Stimulated activated CD4-positive, alpha-beta T cell treated with anti-CD3 and anti-CD28 coated beads, TNF-alpha, amount 100 ng/mL, for 48 hours (primary cell): ENCODE measurements around the gene C2CD2L.
"Not testable (repeated sequence)": the region's sequence is repeated elsewhere in the genome, so short reads cannot be mapped to it uniquely, and the experiment has no call there.

ENCODE experiments used
- DNase-seq, 3 donors: peaks; one replicate each; pipeline ENCODE4 v3.0.0-alpha.2; 2020; ENCODE audit warnings: low read depth in 3 of 3

C2CD2L gene

GRCh38 chr11:119093942-119094815, 13.0 kb upstream of the C2CD2L start:
- peak in 1 of 3 donors; percentile 39 for DNase-seq

GRCh38 chr11:119094816-119095065, 12.4 kb upstream of the C2CD2L start:
- DNase-seq, result peak in 1 of 3 donors; percentile 40

- peak; percentile 98 to 100 (median 99) for DNase-seq
Measured at GRCh38 chr11:119095066-119095880, 11.9 kb upstream of the C2CD2L start.

- no peak for DNase-seq
Measured at GRCh38 chr11:119099711-119100110, 7.4 kb upstream of the C2CD2L start.

GRCh38 chr11:119100246-119100970, 6.7 kb upstream of the C2CD2L start:
- DNase-seq, result no peak

- DNase-seq, result no peak
Measured at GRCh38 chr11:119100994-119101758, 6.0 kb upstream of the C2CD2L start.

GRCh38 chr11:119101759-119102423, 5.3 kb upstream of the C2CD2L start, which contains the start of gene DPAGT1:
Gene DPAGT1, minus strand, starts transcription at chr11:119101853. Its CDS starts 198 bp downstream, at chr11:119101655.
- peak; percentile 73 to 81 (median 79) for DNase-seq

- DNase-seq, result not testable (repeated sequence)
Measured at GRCh38 chr11:119103161-119103664, 3.9 kb upstream of the C2CD2L start.

GRCh38 chr11:119103793-119104192, 3.4 kb upstream of the C2CD2L start:
- no peak for DNase-seq

- no peak for DNase-seq
Measured at GRCh38 chr11:119107538-119108145, 498 bp downstream of the C2CD2L start.

- peak in 1 of 3 donors; percentile 31 for DNase-seq
Measured at GRCh38 chr11:119108146-119108856, 1.2 kb downstream of the C2CD2L start.

- DNase-seq, result no peak
Measured at GRCh38 chr11:119108857-119109221, 1.7 kb downstream of the C2CD2L start.

- no peak for DNase-seq
Measured at GRCh38 chr11:119109843-119110242, 2.7 kb downstream of the C2CD2L start.

GRCh38 chr11:119110439-119110838, 3.3 kb downstream of the C2CD2L start:
- DNase-seq, result no peak

GRCh38 chr11:119111361-119111925, 4.3 kb downstream of the C2CD2L start:
- no peak for DNase-seq

- no peak for DNase-seq
Measured at GRCh38 chr11:119112314-119113020, 5.3 kb downstream of the C2CD2L start.

- no peak for DNase-seq
Measured at GRCh38 chr11:119113716-119114115, 6.6 kb downstream of the C2CD2L start.

GRCh38 chr11:119114351-119114750, 7.2 kb downstream of the C2CD2L start:
- no peak for DNase-seq
